Sigmoid colon (tissue), 3 donors: Measurements from ENCODE around the gene TRIM73.
"Not testable (repeated sequence)": the region's sequence is repeated elsewhere in the genome, so short reads cannot be mapped to it uniquely, and the experiment has no call there.

Source experiments
- CTCF ChIP-seq, 4 experiments: fragments of 450-650 bp in 3 of 4; fragments of 200-600 bp in 1 of 4; IDR thresholded peaks; one replicate each; pipeline ENCODE4 v1.5.1; 2016 to 2019; ENCODE audit warnings: antibody characterized with exemption in 4 of 4, mild to moderate bottlenecking in 3 of 4, moderate library complexity in 2 of 4
- POLR2A ChIP-seq, 2 donors: fragments of 450-650 bp; IDR thresholded peaks; one replicate each; pipeline ENCODE4 v1.6.1; 2016; ENCODE audit warnings: antibody characterized with exemption in 2 of 2, mild to moderate bottlenecking in 2 of 2, moderate library complexity in 2 of 2

- not testable (repeated sequence) for TF ChIP-seq CTCF, POLR2A (IDR thresholded peaks at IDR 0.05)
Measured at GRCh38 chr7:75398771-75399700, 3.6 kb downstream of the TRIM73 start.
